Ascending aorta (tissue), 2 donors: ENCODE data around the gene FAM90A1. TPM values are rescaled to one million over a fixed set of nuclear protein-coding genes. Genes with fewer than 3 reads are reported as not detected.
A peak's percentile ranks its signal among the peaks of the same experiment; 100 is the strongest.
"Not testable (repeated sequence)": the region's sequence is repeated elsewhere in the genome, so short reads cannot be mapped to it uniquely, and the experiment has no call there.

Experiments used
- DNase-seq, 2 donors: peaks; one replicate each; pipeline ENCODE4 v3.0.0-alpha.2; 2019; ENCODE audit warnings: low spot score in 2 of 2
- H3K27ac ChIP-seq, 2 donors: fragments of 200-600 bp; sonication (generic); one replicate each; pipeline ENCODE4 v1.5.1; 2016 to 2017; ENCODE audit warnings: mild to moderate bottlenecking in 1 of 2
- H3K27me3 ChIP-seq: fragments of 200-600 bp; sonication (generic); one replicate; pipeline ENCODE4 v1.5.1; 2017
- H3K36me3 ChIP-seq, 2 donors: fragments of 200-600 bp; sonication (generic); one replicate each; pipeline ENCODE4 v1.5.1; 2016
- H3K4me1 ChIP-seq, 2 donors: fragments of 200-600 bp; sonication (generic); one replicate each; pipeline ENCODE4 v1.5.1; 2016 to 2017; ENCODE audit warnings: mild to moderate bottlenecking in 1 of 2
- H3K4me3 ChIP-seq, 2 donors: fragments of 200-600 bp; sonication (generic); one replicate each; pipeline ENCODE4 v1.5.1; 2016 to 2017; ENCODE audit warnings: mild to moderate bottlenecking in 1 of 2
- H3K9me3 ChIP-seq, 2 donors: fragments of 200-600 bp; sonication (generic); one replicate each; pipeline ENCODE4 v1.5.1; 2016
- intact Hi-C: fragments of 100-400 bp; cut with DNase I; formaldehyde crosslinking; loops from one replicate; pipeline ENCODE4 v1.15.1; 2023
- total RNA-seq: library from RNA; depleted of rRNA; stranded (reverse); fragments of >200 nt; gene quantifications from one replicate; pipeline ENCODE4 v1.1.0, GENCODE V29; 2016
- TF ChIP-seq, protein P1 (sequence below), 3 experiments: fragments of 200-600 bp in 2 of 3; fragments of 450-650 bp in 1 of 3; sonication (generic) in 2 of 3; IDR thresholded peaks; one replicate each; pipeline ENCODE4 v1.5.1; 2016 to 2019; ENCODE audit warnings: antibody characterized with exemption in 3 of 3, mild to moderate bottlenecking in 1 of 3, moderate library complexity in 1 of 3

Gene FAM90A1
- total RNA-seq, 1 donor from 2014 or later: not detected

DNA sequence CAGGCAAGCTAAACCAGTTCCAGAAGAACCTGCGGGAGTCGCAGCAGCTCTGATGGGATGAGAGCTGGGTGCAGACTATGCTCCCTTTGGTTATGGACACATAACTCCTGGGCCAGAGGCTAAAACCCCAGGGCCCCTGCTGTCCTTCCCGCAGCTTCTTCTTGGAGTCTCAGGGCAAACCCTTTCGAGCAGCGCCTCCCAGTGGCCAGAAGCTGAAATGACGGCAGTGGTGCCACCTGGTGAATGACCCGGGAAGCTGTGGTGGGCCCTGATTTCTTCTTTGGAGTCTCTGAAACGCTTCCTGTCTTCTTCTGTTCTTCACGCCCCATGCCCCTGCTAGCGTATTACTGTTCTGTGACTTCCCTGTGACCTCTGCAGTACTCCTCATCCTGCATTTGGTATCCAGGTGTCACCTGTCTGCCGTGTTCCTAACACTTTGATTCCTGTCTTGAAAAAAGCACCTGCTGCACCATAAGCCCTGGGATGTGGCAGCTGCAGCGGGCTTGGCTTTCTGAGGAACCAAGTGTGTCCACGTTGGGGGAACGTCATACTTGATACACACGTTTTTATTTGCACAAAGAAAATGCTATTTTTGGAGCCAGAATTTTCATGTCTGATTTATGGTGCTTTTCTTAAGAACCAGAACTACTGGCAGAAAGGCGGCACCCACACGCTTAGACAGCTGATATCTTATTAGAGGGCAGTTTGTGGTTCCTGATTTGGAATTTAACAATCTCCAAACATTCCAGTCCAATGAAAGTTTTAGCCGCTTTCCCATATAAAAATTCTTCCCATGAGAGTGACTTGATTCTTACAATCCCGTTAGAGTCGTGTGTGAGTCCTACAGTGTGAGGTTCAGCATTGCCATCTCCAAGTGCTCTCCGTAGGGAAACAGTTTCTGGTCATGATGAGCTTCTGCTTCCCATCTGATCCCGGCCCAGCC is 4.5 kb upstream of the FAM90A1 start:
- H3K36me3 ChIP-seq, H3K4me1 ChIP-seq, H3K27me3 ChIP-seq, H3K9me3 ChIP-seq: not testable (repeated sequence)
- H3K27ac ChIP-seq: peak overlapping the region in 1 of 2 donors; percentile 18
- intact Hi-C loops: loop anchor here (2.0 to 10.0 kb wide), 2 partner anchors 47 to 123 kb away; no protein-coding TSS in a partner anchor
- TF ChIP-seq, protein P1, sequence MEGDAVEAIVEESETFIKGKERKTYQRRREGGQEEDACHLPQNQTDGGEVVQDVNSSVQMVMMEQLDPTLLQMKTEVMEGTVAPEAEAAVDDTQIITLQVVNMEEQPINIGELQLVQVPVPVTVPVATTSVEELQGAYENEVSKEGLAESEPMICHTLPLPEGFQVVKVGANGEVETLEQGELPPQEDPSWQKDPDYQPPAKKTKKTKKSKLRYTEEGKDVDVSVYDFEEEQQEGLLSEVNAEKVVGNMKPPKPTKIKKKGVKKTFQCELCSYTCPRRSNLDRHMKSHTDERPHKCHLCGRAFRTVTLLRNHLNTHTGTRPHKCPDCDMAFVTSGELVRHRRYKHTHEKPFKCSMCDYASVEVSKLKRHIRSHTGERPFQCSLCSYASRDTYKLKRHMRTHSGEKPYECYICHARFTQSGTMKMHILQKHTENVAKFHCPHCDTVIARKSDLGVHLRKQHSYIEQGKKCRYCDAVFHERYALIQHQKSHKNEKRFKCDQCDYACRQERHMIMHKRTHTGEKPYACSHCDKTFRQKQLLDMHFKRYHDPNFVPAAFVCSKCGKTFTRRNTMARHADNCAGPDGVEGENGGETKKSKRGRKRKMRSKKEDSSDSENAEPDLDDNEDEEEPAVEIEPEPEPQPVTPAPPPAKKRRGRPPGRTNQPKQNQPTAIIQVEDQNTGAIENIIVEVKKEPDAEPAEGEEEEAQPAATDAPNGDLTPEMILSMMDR (IDR thresholded peaks at IDR 0.05): peak; percentile 59 to 72 (median 68)
- peak; percentile 29 to 81 for DNase-seq
- H3K4me3 ChIP-seq: peak overlapping the region in 1 of 2 donors; percentile 18

DNA sequence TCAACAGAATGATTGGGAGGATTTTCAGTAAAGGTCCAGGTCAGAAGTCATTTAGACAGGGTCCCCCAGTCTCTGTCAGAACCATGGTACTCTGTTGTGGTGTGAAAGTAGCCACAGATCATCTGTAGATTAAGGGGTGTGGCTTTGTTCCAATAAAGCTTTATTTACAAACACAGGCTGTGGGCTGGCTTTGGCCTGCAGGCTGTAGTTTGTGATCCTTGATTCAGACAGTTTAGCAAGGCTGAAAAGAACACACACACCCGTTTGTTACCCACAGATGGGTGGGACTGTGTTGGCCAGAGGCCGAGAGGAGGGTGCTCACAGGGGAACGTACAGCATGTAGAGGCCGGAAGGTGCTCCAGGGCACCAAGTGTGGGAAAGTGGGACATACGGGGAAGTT is 3.6 kb upstream of the FAM90A1 start:
- H3K9me3 ChIP-seq, H3K4me3 ChIP-seq: not testable (repeated sequence)
- intact Hi-C loops: loop anchor here (2.0 to 10.0 kb wide), 2 partner anchors 46 to 122 kb away; no protein-coding TSS in a partner anchor

DNA sequence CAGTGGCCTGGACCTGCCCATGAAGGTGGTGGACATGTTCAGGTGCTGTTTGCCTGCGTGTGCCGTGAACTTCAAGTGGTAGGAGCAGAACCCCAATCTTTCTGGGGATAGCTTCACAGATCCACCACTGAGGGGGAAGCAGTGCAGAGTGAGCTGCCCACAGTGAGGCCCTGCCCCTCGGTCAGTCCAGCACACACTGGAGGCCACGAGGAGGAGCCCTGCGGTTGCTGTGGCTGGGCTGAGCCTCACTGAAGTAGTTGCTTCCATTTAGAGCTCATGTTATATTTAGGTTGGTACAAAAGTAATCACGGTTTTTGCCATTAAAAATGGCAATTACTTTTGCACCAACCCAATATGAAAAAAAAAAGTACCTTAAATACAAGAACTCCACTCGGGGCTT is 2.1 kb upstream of the FAM90A1 start:
- H3K4me3 ChIP-seq, H3K36me3 ChIP-seq, H3K27me3 ChIP-seq, DNase-seq, H3K9me3 ChIP-seq, H3K27ac ChIP-seq, H3K4me1 ChIP-seq, intact Hi-C loops: not testable (repeated sequence)

More for the DNA sequence above, 3.6 kb upstream of the FAM90A1 start:
- not testable (repeated sequence) for H3K27me3 ChIP-seq, H3K27ac ChIP-seq, DNase-seq, H3K36me3 ChIP-seq, H3K4me1 ChIP-seq

DNA sequence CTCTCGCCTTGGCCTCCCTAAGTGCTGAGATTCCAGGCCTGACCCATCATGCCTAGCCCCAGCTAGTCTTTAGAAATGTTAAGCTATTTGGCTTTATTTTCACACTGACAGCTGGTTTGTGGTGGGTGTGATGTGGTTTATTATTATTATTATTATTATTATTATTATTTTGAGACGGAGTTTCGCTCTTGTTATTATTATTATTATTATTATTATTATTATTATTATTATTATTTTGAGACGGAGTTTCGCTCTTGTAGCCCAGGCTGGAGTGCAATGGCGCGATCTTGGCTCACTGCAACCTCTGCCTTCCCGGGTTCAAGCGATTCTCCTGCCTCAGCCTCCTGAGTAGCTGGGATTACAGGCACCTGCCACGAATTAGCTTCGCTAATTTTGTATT is 1.2 kb upstream of the FAM90A1 start:
- intact Hi-C loops, H3K27me3 ChIP-seq, H3K36me3 ChIP-seq, DNase-seq, H3K27ac ChIP-seq, H3K4me1 ChIP-seq, H3K4me3 ChIP-seq, H3K9me3 ChIP-seq: not testable (repeated sequence)

DNA sequence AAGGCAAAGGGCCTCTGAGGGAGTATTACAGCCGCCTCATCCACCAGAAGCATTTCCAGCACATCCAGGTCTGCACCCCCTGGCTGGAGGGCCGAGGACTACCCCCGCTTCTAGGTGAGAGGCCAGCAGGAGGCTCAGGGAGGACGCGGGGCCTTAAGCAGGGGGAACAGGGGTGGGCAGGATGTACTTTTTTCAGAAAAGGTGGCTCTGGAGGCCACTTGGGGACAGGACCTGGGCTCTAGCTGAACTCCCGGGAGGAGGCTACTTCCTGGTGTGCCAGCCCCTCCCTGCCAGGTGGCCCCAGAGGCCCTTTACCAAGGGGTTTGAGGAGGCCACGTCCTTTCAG is 287 bp upstream of the FAM90A1 start:
- H3K4me3 ChIP-seq: peak overlapping the region in 1 of 2 donors; percentile 60
- H3K27ac ChIP-seq, H3K27me3 ChIP-seq, H3K9me3 ChIP-seq, DNase-seq, H3K4me1 ChIP-seq, H3K36me3 ChIP-seq, intact Hi-C loops: not testable (repeated sequence)

DNA sequence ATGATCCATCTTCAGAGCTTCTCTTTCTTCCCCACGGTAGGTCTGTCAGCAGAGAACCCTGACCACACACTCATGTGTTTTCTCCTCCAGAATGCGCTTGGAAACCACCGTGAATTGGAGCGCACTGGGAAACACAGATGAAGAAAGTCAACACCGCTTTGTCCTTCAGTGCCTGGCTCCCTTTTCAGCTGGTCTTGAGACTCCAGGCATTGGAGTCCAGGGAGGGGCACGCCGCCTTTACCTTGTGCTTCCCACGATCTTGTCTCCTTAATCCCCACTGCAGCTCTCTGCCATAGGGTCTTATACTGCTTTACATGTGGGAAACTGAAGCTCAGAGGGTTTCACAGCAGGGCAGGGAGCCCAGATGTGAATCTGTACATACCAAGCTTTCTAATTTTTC is 1.1 kb downstream of the FAM90A1 start:
- no peak overlapping the region for H3K4me3 ChIP-seq
- H3K36me3 ChIP-seq: no peaks in the 10 kb centered on the region
- no peak for DNase-seq
- H3K27ac ChIP-seq: no peak overlapping the region
- intact Hi-C loops: no loop called here
- no peaks in the 10 kb centered on the region for H3K9me3 ChIP-seq
- TF ChIP-seq, protein P1 (IDR thresholded peaks at IDR 0.05): no peak
- no peaks in the 10 kb centered on the region for H3K4me1 ChIP-seq
- no peaks in the 10 kb centered on the region for H3K27me3 ChIP-seq

DNA sequence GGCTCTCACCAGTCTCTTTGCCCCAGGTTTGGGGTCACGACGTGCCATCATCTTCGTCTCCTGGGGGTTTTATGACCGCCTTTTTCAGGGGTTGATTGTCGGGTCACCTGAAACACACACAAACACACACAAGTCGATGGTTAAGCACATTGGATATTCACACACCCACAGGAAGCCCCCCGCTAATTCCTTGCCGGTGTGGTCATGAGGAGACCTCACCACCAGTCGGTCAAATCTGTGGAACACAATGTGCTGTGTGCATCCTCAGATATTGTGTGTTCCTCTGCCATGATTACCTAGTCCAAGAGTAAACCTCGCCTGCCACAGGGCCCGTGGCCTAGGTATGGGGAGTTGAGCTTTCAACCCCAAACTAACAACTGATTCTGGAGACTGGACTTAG is 2.6 kb downstream of the FAM90A1 start:
- H3K4me3 ChIP-seq, H3K27me3 ChIP-seq, DNase-seq, intact Hi-C loops, H3K27ac ChIP-seq, H3K36me3 ChIP-seq, H3K4me1 ChIP-seq, H3K9me3 ChIP-seq: not testable (repeated sequence)

DNA sequence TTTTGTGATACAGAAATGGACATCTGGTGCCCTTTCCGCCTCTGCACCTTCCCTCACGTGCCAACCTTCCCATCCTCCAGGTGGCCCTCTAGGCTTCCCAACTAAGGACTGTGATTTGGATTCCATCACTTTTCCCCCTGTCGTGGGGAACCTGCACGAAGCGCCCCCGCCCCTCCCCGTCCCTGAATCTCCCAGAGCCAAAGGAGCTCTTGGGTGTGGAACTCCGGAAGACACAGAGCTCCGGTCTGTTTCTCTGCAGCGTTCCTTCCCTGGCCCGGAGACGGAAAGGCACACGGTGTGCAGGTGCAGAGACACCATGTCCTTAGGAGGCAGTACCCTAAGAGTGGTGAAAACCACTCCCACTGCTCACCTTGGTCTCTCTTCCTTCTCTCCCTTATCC is 3.8 kb downstream of the FAM90A1 start:
- H3K4me3 ChIP-seq, H3K27me3 ChIP-seq, H3K4me1 ChIP-seq, H3K36me3 ChIP-seq, intact Hi-C loops, H3K27ac ChIP-seq, H3K9me3 ChIP-seq, DNase-seq: not testable (repeated sequence)

DNA sequence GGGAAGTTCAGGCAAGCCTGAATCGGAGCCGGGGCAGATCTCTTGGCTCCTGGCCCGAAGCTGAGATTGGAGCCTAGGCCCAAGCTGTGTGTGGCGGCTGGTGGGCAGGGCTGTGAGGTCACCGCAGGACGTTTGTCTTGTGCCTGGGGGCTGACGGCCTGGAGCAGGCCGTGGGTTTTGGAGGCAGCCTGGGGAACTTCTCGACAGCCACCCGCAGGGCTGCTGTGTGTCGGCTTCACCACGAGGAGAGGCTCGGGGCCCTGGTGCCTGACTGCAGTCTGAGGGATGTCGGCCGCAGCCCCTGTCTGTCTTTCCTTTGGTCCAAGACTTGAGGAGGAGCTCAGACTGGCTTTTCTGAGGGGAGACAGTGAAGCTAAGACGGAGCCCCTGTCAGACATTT is 5.1 kb downstream of the FAM90A1 start:
- intact Hi-C loops, DNase-seq: not testable (repeated sequence)

DNA sequence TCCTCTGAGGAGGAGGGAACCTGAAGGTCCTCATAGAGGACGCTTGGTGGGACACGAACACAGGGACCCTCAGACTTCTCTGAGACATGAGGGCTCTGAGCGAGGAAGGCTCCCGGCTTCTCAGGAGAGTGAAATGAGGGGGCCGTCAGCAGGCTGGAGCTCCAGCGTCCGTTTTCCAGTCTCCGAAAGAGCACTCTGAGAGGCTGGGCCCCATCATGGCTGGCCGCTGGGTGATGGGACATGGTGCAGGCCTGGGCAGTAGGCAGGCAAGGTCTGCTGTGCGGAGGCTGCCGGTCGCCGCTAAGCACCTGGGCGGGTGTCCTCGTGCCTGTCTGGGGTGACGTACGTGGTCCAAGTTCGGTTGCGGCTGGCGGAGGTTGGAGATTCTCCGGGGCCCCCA is 5.6 kb downstream of the FAM90A1 start:
- H3K36me3 ChIP-seq, H3K9me3 ChIP-seq, intact Hi-C loops, H3K27ac ChIP-seq, DNase-seq, H3K4me3 ChIP-seq, H3K4me1 ChIP-seq, H3K27me3 ChIP-seq: not testable (repeated sequence)

More for the DNA sequence above, 5.1 kb downstream of the FAM90A1 start:
- not testable (repeated sequence) for H3K27me3 ChIP-seq, H3K36me3 ChIP-seq, H3K4me1 ChIP-seq, H3K9me3 ChIP-seq, H3K4me3 ChIP-seq, H3K27ac ChIP-seq

DNA sequence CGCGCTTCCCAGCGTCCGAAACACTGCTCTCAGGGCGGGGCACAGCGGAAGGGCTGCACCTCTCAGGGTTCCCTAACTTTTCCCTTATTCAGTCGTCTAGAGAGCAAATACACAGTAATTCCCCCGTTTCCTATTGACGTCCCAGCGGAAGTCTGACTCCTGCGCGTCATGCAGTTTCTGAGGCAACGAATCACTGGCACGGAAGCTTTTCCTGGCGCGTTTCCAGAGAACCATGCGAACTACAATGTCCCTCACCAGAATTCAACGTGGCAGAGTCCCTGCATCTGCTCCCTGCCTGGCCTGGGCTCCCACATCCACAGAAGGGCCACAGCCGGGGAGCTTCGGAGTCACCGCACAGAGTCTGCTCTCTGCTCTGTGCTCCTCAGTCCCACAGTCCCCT is 6.0 kb downstream of the FAM90A1 start:
- DNase-seq, intact Hi-C loops, H3K27me3 ChIP-seq, H3K9me3 ChIP-seq, H3K4me1 ChIP-seq, H3K4me3 ChIP-seq, H3K36me3 ChIP-seq, H3K27ac ChIP-seq: not testable (repeated sequence)

DNA sequence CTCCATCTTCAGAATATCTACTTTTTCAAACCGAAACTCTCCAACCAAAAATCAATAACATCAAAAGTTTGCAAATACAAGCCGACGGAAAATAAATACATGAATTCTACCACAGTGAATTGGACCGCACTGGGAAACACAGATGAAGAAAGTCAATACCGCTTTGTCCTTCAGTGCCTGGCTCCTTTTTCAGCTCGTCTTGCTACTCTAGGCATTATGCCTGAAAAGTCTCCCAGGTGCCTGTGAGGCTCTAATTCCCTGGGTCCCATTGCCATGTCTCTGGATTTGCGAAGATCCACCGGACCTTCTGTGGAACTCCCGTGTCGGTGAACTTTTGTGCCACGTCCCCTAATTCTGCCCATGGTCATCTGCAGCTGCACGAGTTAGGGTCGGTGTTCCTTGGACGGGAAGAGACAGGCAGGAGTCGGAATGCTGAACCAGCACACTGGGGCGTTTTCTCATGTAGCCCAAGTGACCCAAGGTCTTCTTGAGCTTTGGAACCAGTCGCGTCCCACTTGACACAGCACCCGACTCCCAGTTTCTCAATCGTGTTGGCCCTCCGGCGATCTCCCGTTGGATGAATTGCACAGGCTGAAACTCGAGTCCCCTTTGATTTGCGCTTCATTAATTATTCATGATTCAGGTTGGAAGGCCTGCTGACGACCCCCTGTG is 8.6 kb downstream of the FAM90A1 start:
- intact Hi-C loops, DNase-seq, H3K27me3 ChIP-seq, H3K9me3 ChIP-seq, H3K4me1 ChIP-seq, H3K36me3 ChIP-seq, H3K27ac ChIP-seq, H3K4me3 ChIP-seq: not testable (repeated sequence)
